ENCODE data around the gene RNF20.

GRCh38 chr9:101594796-101595195 lies 61.1 kb downstream of the RNF20 start, which contains the start of gene PPP3R2:
- TF ChIP-seq, protein P1, sequence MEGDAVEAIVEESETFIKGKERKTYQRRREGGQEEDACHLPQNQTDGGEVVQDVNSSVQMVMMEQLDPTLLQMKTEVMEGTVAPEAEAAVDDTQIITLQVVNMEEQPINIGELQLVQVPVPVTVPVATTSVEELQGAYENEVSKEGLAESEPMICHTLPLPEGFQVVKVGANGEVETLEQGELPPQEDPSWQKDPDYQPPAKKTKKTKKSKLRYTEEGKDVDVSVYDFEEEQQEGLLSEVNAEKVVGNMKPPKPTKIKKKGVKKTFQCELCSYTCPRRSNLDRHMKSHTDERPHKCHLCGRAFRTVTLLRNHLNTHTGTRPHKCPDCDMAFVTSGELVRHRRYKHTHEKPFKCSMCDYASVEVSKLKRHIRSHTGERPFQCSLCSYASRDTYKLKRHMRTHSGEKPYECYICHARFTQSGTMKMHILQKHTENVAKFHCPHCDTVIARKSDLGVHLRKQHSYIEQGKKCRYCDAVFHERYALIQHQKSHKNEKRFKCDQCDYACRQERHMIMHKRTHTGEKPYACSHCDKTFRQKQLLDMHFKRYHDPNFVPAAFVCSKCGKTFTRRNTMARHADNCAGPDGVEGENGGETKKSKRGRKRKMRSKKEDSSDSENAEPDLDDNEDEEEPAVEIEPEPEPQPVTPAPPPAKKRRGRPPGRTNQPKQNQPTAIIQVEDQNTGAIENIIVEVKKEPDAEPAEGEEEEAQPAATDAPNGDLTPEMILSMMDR (optimal IDR thresholded peaks at IDR 0.05 in 1 of 3, IDR thresholded peaks at IDR 0.05 in 1 of 3, conservative IDR thresholded peaks at IDR 0.05 in 1 of 3; ENCODE audit: extremely low read depth in 1 of 3, insufficient read depth in 2 of 3, low read length in 3 of 3): no peak
- no peak for TF ChIP-seq EZH2 (IDR thresholded peaks at IDR 0.05; ENCODE audit: low read length)

All from keratinocyte (primary cell).